K562 (cell line): ENCODE measurements around the gene SLC20A1. TPM values are rescaled to one million over a fixed set of nuclear protein-coding genes. Genes with fewer than 3 reads are reported as not detected.

Experiments
- ATAC-seq: fragments of 200-7000 bp; cut with Tn5 transposase; 3 replicates; pipeline ENCODE4 v1.9.1; 2020; ENCODE audit warnings: moderate library complexity
- BruUV-seq: library from RNA; stranded (reverse); fragments of 400-500 nt; replicated peaks from 2 replicates; lab custom pipeline; 2021; lab: Mats Ljungman, UMichigan
- CTCF ChIA-PET: fragments of 300-600 bp; formaldehyde crosslinking; extraction: SDS; loops from one replicate; lab custom pipeline; 2021; ENCODE audit warnings: low intra/inter-chr PET ratio; lab: Yijun Ruan, JAX
- POLR2A ChIA-PET: fragments of 300-600, 350-650 bp; sonication (Branson Sonifier 250); formaldehyde crosslinking; extraction: SDS; loops from one replicate; lab custom pipeline; 2021; ENCODE audit warnings: antibody characterized with exemption, inconsistent platforms; lab: Yijun Ruan, JAX
- DNase-seq, 4 experiments: peaks; one replicate each; pipeline versions ENCODE4 v3.0.0 to v3.0.0-alpha.2; 2011 to 2018; ENCODE audit warnings: low spot score in 3 of 4, mixed read lengths in 3 of 4; ENCODE audit errors: extremely low read depth in 1 of 4
- FAIRE-seq: peaks from 2 replicates; lab custom pipeline; 2011; peaks lifted over from hg19 to GRCh38; lab: Jason Lieb, UNC
- H2AFZ ChIP-seq: 2 replicates; pipeline ENCODE4 v1.6.0; 2011; ENCODE audit warnings: low read depth, low read length, control low read depth, inconsistent platforms
- H3K27ac ChIP-seq: fragments of 200-600 bp; 3 replicates; pipeline ENCODE4 v1.8.0; 2011; ENCODE audit warnings: low read depth, mild to moderate bottlenecking, control low read depth, inconsistent platforms, low read length, moderate library complexity, mixed read lengths; ENCODE audit errors: extremely low read depth
- H3K27me3 ChIP-seq, 2 experiments: fragments of 300-600 bp in 1 of 2; 2 replicates in 1 of 2; 3 replicates in 1 of 2; pipeline versions ENCODE4 v1.6.0 to v1.8.0; 2011; ENCODE audit warnings: inconsistent platforms in 2 of 2, low read length in 2 of 2, mild to moderate bottlenecking in 1 of 2, mixed read lengths in 1 of 2, moderate library complexity in 1 of 2; ENCODE audit not compliant: control insufficient read depth in 2 of 2, insufficient read depth in 2 of 2
- H3K36me3 ChIP-seq: fragments of 300-600 bp; 3 replicates; pipeline ENCODE4 v1.8.0; 2011; ENCODE audit warnings: mild to moderate bottlenecking, low read length, inconsistent platforms; ENCODE audit not compliant: control insufficient read depth, insufficient read depth
- H3K4me1 ChIP-seq, 2 experiments: fragments of 200-600 bp in 1 of 2; replicated peaks in 1 of 2; 2 replicates in 1 of 2; 3 replicates in 1 of 2; pipeline versions ENCODE4 v1.5.1 to v1.8.0; 2011; ENCODE audit warnings: inconsistent platforms in 2 of 2, low read length in 2 of 2, mild to moderate bottlenecking in 1 of 2, mixed read lengths in 1 of 2, moderate library complexity in 1 of 2; ENCODE audit not compliant: control insufficient read depth in 2 of 2, insufficient read depth in 2 of 2
- H3K4me2 ChIP-seq: 2 replicates; pipeline ENCODE4 v1.6.1; 2011; ENCODE audit warnings: low read length, control low read depth, inconsistent platforms, mixed read lengths; ENCODE audit not compliant: insufficient read depth
- H3K4me3 ChIP-seq: fragments of 200-600 bp; sonication (generic), shearing (Covaris generic); 2 replicates; pipeline ENCODE4 v1.5.1; 2016; ENCODE audit warnings: control low read depth, inconsistent platforms
- H3K79me2 ChIP-seq: fragments of 200-600 bp; 3 replicates; pipeline ENCODE4 v1.8.0; 2011; ENCODE audit warnings: low read length, inconsistent platforms; ENCODE audit not compliant: control insufficient read depth, insufficient read depth
- H3K9ac ChIP-seq, 2 experiments: 2 replicates each; pipeline versions ENCODE4 v1.6.0 to v1.6.1; 2011; ENCODE audit warnings: low read depth in 2 of 2, low read length in 2 of 2, control low read depth in 1 of 2, inconsistent platforms in 1 of 2, mild to moderate bottlenecking in 1 of 2, mixed read lengths in 1 of 2; ENCODE audit not compliant: insufficient read depth in 1 of 2
- H3K9me1 ChIP-seq: one replicate; pipeline ENCODE4 v1.6.0; 2011; ENCODE audit warnings: inconsistent platforms, mild to moderate bottlenecking, low read length, moderate library complexity; ENCODE audit not compliant: control insufficient read depth, insufficient read depth
- H3K9me3 ChIP-seq: replicated peaks from 2 replicates; pipeline ENCODE4 v1.5.1; 2011; ENCODE audit warnings: low read depth, low read length, inconsistent platforms; ENCODE audit not compliant: control insufficient read depth, insufficient read depth
- H4K20me1 ChIP-seq: replicated peaks from 2 replicates; pipeline ENCODE4 v1.6.1; 2011; ENCODE audit warnings: low read length, inconsistent platforms, mixed read lengths; ENCODE audit not compliant: control insufficient read depth, insufficient read depth
- DPF2 ChIP-seq: fragments of 450-650 bp; IDR thresholded peaks from 2 replicates; pipeline ENCODE4 v1.6.1; 2016
- HIVEP1 ChIP-seq: fragments of 250-450 bp; sonication (Bioruptor Pico); IDR thresholded peaks from 2 replicates; pipeline ENCODE4 v1.4.0; 2020; ENCODE audit warnings: mild to moderate bottlenecking
- PRDM10 ChIP-seq: fragments of 450-650 bp; IDR thresholded peaks from 2 replicates; pipeline ENCODE4 v1.6.1; 2018; ENCODE audit not compliant: partially characterized antibody
- ZNF12 ChIP-seq: sonication (generic); formaldehyde crosslinking; IDR thresholded peaks from 2 replicates; pipeline ENCODE4 v1.4.0; 2020; ENCODE audit warnings: mild to moderate bottlenecking, missing genetic modification reagents
- WGBS: fragments of 100-300 bp; shearing (Covaris generic); methylation state at CpG from one replicate; pipeline ENCODE4 v1.1.6; 2016; ENCODE audit warnings: low coverage, mixed read lengths; ENCODE audit not compliant: insufficient coverage; ENCODE audit errors: missing lambda C conversion rate; 5-methylcytosine and 5-hydroxymethylcytosine counted together
- in situ Hi-C: fragments of 300-500 bp; cut with MboI; formaldehyde crosslinking; loops from 4 replicates; pipeline ENCODE4 v1.15.0; 2018; ENCODE audit warnings: inconsistent platforms, mixed read lengths
- intact Hi-C: fragments of 100-400 bp; cut with micrococcal nuclease; formaldehyde crosslinking; loops from 2 replicates; pipeline ENCODE4 v1.14.2; 2022
- polyA plus RNA-seq, 8 experiments: library from polyadenylated mRNA; depleted of rRNA in 4 of 8; stranded (reverse) in 5 of 8; unstranded in 3 of 8; fragments of >200 nt; fragmentation: Nextera tagmentation in 2 of 8; fragmentation: Illumina TruSeq in 1 of 8; extraction: Ambion mirVana in 2 of 8; extraction: Trizol in 1 of 8; gene quantifications; 2 replicates each; pipeline versions ENCODE4 v1.2.1 to v1.2.3, GENCODE V29; 2011 to 2014; ENCODE audit warnings: inconsistent platforms in 1 of 8, missing spikeins in 1 of 8
- total RNA-seq, 7 experiments: library from RNA; depleted of rRNA in 6 of 7; stranded (reverse); fragments of >200 nt in 6 of 7; fragmentation: Illumina TruSeq in 2 of 7; extraction: Trizol in 2 of 7; gene quantifications; 2 replicates each; pipeline versions ENCODE4 v1.2.1 to v1.2.3, GENCODE V29; 2011 to 2021; ENCODE audit warnings: low replicate concordance in 1 of 7

The SLC20A1 gene
- total and polyA plus RNA-seq, 9 of the 15 experiments (the other 6 are each of a cell fraction or from before 2014, with no cell fraction given), result 53.8 to 150 (median 74.7) TPM

DNA sequence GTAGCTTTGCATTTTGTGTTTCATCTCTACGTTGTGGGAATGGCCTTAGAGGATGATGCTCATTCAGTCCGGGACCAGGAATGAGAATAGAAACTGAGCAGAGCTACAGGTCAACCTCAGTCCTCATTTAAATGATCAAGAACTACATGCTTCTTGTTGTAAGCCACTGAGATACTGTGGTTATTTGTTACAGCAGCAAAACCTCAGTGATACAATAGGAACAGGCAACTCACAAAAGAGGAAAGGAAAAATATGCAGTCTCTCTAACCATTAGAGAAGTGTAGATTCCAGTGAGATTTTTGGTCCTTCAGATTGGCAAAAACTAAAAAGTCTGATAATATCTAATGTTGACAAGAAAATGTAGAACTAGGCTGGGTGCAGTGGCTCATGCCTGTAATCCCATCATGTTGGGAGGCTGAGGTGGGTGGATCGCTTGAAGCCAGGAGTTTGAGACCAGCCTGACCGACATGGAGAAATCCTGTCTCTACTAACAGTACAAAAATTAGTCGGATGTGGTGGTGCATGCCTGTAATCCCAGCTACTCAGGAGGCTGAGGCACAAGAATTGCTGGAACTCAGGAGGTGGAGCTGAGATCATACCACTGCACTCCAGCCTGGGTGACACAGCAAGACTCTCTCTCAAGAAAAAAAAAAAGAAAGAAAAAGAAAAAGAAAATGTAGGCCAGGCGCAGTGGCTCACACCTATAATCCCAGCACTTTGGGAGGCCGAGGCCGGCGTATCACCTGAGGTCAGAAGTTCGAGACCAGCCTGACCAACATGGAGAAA, 48.0 kb upstream of the SLC20A1 start:
- FAIRE-seq (no peak), DNase-seq (no peak), ATAC-seq (no peak)
- Histone ChIP-seq H4K20me1 (no peaks in the 10 kb centered on the region), H3K4me2 (no peak overlapping the region), H3K9me1 (no peaks in the 10 kb centered on the region), H3K4me1 (peaks cover 0 to 3% of the 10 kb centered on the region in 2 experiments; a peak in 2 of 5 replicates), H3K9ac (no peak overlapping the region), H3K79me2 (no peaks in the 10 kb centered on the region), H3K9me3 (no peaks in the 10 kb centered on the region), H3K4me3 (no peak overlapping the region), H3K27ac (no peak overlapping the region), H3K27me3 (no peaks in the 10 kb centered on the region), H3K36me3 (no peaks in the 10 kb centered on the region), H2AFZ (no peak overlapping the region)
- ChIA-PET POLR2A (interaction anchor here (1.1 kb wide), 1 partner anchor 13 kb away, joined by 3 read pairs; the partner anchor contains the start of gene CHCHD5), CTCF (interaction anchor here (4.6 kb wide), 1 partner anchor 128 kb away, joined by 67 read pairs; no protein-coding TSS in a partner anchor)
- intact Hi-C loops (no loop called here), in situ Hi-C loops (no loop called here)
- TF ChIP-seq HIVEP1, result no peak
- 0 out of 2 replicates have a peak, but pooled peaks have one; percentile 13 for TF ChIP-seq DPF2
- peak; percentile 86 for TF ChIP-seq PRDM10
- TF ChIP-seq ZNF12 (CRISPR knock-in tag), result peak; percentile 94
- WGBS, result 86% methylated on average over 9 of the region's 10 CpGs
- BruUV-seq, result no TSS peak
